ENCODE data around the gene SUMO3.

The SUMO3 gene

GRCh38 chr21:44778499-44778911 is 39.4 kb downstream of the SUMO3 start:
- DNase-seq (ENCODE audit: low spot score), result no peak

- no peak for DNase-seq (ENCODE audit: low spot score)
Observed at GRCh38 chr21:44778094-44778493, 39.8 kb downstream of the SUMO3 start.

GRCh38 chr21:44774972-44775371 is 42.9 kb downstream of the SUMO3 start:
- DNase-seq (ENCODE audit: low spot score), result no peak

GRCh38 chr21:44773291-44773932 is 44.5 kb downstream of the SUMO3 start:
- no peak for DNase-seq (ENCODE audit: low spot score)

- no peak for DNase-seq (ENCODE audit: low spot score)
Observed at GRCh38 chr21:44771896-44772525, 45.9 kb downstream of the SUMO3 start.

- no peak for DNase-seq (ENCODE audit: low spot score)
Observed at GRCh38 chr21:44767834-44768831, 49.7 kb downstream of the SUMO3 start.

GRCh38 chr21:44766818-44767354 is 51.0 kb downstream of the SUMO3 start:
- DNase-seq (ENCODE audit: low spot score), result no peak

- no peak for DNase-seq (ENCODE audit: low spot score)
Observed at GRCh38 chr21:44766014-44766817, 51.6 kb downstream of the SUMO3 start.

- DNase-seq (ENCODE audit: low spot score), result peak; percentile 19
Observed at GRCh38 chr21:44765231-44766013, 52.4 kb downstream of the SUMO3 start.

- no peak for DNase-seq (ENCODE audit: low spot score)
Observed at GRCh38 chr21:44764319-44765230, 53.3 kb downstream of the SUMO3 start.

GRCh38 chr21:44763451-44764318 is 54.2 kb downstream of the SUMO3 start:
- DNase-seq (ENCODE audit: low spot score), result no peak

GRCh38 chr21:44763050-44763378 is 54.8 kb downstream of the SUMO3 start:
- DNase-seq (ENCODE audit: low spot score), result no peak

- DNase-seq (ENCODE audit: low spot score), result no peak
Observed at GRCh38 chr21:44762221-44763049, 55.4 kb downstream of the SUMO3 start.

GRCh38 chr21:44761747-44762208 is 56.1 kb downstream of the SUMO3 start:
- no peak for DNase-seq (ENCODE audit: low spot score)

GRCh38 chr21:44761011-44761729 is 56.7 kb downstream of the SUMO3 start:
- DNase-seq (ENCODE audit: low spot score), result no peak

GRCh38 chr21:44760376-44760775 is 57.5 kb downstream of the SUMO3 start:
- DNase-seq (ENCODE audit: low spot score), result no peak

- no peak for DNase-seq (ENCODE audit: low spot score)
Observed at GRCh38 chr21:44759628-44760285, 58.1 kb downstream of the SUMO3 start.
